Muscle of arm (tissue), 12 donors: ENCODE data around the gene LSG1. TPM values are rescaled to one million over a fixed set of nuclear protein-coding genes. Genes with fewer than 3 reads are reported as not detected.

Experiments
- DNase-seq: peaks from one replicate; pipeline ENCODE4 v3.0.0-alpha.2; 2013
- polyA plus RNA-seq, 12 donors: library from polyadenylated mRNA; unstranded; fragments of 120-200 nt; gene quantifications; one replicate each; pipeline ENCODE4 v1.2.1, GENCODE V29; 2013; ENCODE audit not compliant: insufficient read length in 12 of 12

LSG1 gene
- polyA plus RNA-seq, 12 donors = 23.2 to 40.6 (median 27.5) TPM; not detected in 1

GRCh38 chr3:194688200-194688740 lies 16.3 kb upstream of the LSG1 start:
- no peak for DNase-seq

GRCh38 chr3:194687638-194688199 lies 15.7 kb upstream of the LSG1 start:
- DNase-seq = peak; percentile 54

- DNase-seq = peak; percentile 55
These were observed 15.0 kb upstream of the LSG1 start for GRCh38 chr3:194686816-194687637.

- DNase-seq = no peak
These were observed 14.4 kb upstream of the LSG1 start for GRCh38 chr3:194686414-194686815.

GRCh38 chr3:194685718-194686413 lies 13.9 kb upstream of the LSG1 start, which contains the start of gene FAM43A:
Gene FAM43A (plus strand): TSS chr3:194685883. CDS start chr3:194686827, 944 bp downstream.
- DNase-seq = peak; percentile 96

- DNase-seq = no peak
These were observed 13.2 kb upstream of the LSG1 start for GRCh38 chr3:194685065-194685717.

GRCh38 chr3:194683380-194683779 lies 11.4 kb upstream of the LSG1 start:
- no peak for DNase-seq

- peak; percentile 84 for DNase-seq
These were observed 10.8 kb upstream of the LSG1 start for GRCh38 chr3:194682694-194683310.

GRCh38 chr3:194682189-194682693 lies 10.2 kb upstream of the LSG1 start:
- no peak for DNase-seq

GRCh38 chr3:194680888-194681615 lies 9.1 kb upstream of the LSG1 start:
- no peak for DNase-seq

GRCh38 chr3:194676471-194676870 lies 4.5 kb upstream of the LSG1 start:
- DNase-seq = no peak

GRCh38 chr3:194675680-194676079 lies 3.7 kb upstream of the LSG1 start:
- DNase-seq = no peak

- DNase-seq = no peak
These were observed 3.2 kb upstream of the LSG1 start for GRCh38 chr3:194675081-194675640.

GRCh38 chr3:194673761-194674160 lies 1.8 kb upstream of the LSG1 start:
- DNase-seq = no peak

GRCh38 chr3:194672876-194673275 lies 885 bp upstream of the LSG1 start:
- no peak for DNase-seq

GRCh38 chr3:194671511-194671899 lies 486 bp downstream of the LSG1 start:
- DNase-seq = no peak

GRCh38 chr3:194667363-194667762 lies 4.6 kb downstream of the LSG1 start:
- DNase-seq = no peak

- no peak for DNase-seq
These were observed 7.1 kb downstream of the LSG1 start for GRCh38 chr3:194664857-194665256.

- DNase-seq = no peak
These were observed 10.0 kb downstream of the LSG1 start for GRCh38 chr3:194661946-194662345.

GRCh38 chr3:194661374-194661773 lies 10.6 kb downstream of the LSG1 start:
- DNase-seq = no peak
